Peyer's patch (tissue), 4 donors: ENCODE results near the gene SLC35A4.

ENCODE experiments used
- POLR2A ChIP-seq, 2 donors: fragments of 450-650 bp; IDR thresholded peaks; one replicate each; pipeline ENCODE4 v1.5.1; 2017; ENCODE audit warnings: antibody characterized with exemption in 2 of 2, mild to moderate bottlenecking in 2 of 2, moderate library complexity in 2 of 2
- TF ChIP-seq, protein P1 (sequence below), 6 experiments: fragments of 450-650 bp in 4 of 6; fragments of 200-600 bp in 2 of 6; sonication (generic) in 1 of 6; IDR thresholded peaks; one replicate each; pipeline ENCODE4 v1.5.1; 2017 to 2019; ENCODE audit warnings: antibody characterized with exemption in 6 of 6, mild to moderate bottlenecking in 3 of 6, moderate library complexity in 1 of 6

DNA sequence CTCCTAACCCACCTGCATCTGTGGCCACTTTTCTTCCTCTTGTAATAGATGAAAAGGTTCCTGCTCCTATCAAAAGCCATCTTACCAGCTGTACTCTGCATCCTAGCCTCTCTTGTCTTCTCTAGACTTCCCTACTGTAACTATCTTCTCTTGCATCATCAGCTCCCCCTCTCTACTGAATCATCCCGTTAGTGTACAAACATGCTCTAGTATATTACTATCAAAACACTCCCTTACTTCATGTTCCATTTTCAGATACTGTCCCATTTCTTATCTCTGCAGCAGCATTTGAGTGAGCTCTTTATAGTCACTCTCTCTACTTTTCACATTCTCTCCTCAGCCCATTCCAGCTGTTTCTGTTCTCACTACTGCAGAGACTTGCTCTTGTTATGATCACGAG lies 10.2 kb upstream of the SLC35A4 start:
- TF ChIP-seq, protein P1, sequence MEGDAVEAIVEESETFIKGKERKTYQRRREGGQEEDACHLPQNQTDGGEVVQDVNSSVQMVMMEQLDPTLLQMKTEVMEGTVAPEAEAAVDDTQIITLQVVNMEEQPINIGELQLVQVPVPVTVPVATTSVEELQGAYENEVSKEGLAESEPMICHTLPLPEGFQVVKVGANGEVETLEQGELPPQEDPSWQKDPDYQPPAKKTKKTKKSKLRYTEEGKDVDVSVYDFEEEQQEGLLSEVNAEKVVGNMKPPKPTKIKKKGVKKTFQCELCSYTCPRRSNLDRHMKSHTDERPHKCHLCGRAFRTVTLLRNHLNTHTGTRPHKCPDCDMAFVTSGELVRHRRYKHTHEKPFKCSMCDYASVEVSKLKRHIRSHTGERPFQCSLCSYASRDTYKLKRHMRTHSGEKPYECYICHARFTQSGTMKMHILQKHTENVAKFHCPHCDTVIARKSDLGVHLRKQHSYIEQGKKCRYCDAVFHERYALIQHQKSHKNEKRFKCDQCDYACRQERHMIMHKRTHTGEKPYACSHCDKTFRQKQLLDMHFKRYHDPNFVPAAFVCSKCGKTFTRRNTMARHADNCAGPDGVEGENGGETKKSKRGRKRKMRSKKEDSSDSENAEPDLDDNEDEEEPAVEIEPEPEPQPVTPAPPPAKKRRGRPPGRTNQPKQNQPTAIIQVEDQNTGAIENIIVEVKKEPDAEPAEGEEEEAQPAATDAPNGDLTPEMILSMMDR (IDR thresholded peaks at IDR 0.05), result no peak
- TF ChIP-seq POLR2A (IDR thresholded peaks at IDR 0.05), result no peak
